ENCODE results near the gene DBI.
"Not testable (repeated sequence)": the region's sequence is repeated elsewhere in the genome, so short reads cannot be mapped to it uniquely, and the experiment has no call there.

The DBI gene

DNA sequence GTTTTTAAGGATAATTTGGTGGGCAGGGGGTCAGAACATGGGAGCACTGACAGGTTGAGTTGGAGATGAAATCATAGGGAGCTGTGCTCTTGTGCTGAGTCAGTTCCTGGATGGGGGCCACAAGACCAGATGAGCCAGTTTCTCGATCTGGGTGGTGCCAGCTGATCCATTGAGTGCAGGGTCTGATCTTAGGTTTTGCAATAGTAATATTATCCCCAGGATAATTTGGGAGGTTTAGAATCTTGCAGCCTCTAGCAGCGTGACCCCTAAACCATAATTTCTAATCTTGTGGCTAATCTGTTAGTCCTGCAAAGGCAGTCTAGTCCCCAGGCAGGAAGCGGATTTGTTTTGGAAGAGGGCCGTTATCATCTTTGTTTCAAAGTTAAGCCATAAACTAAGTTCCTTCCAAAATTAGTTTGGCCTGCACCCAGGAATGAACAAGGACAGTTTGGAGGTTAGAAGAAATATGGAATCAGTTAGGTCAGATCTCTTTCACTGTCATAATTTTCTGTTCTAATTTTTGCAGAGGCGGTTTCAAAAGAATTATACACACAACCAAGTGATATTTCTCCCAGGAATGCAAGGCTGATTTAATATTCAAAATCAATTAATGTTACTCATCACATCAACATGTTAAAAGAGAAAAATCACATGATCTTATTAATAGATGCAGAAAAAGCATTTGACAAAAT lies 23.0 kb downstream of the DBI start:
- DNase-seq (ENCODE audit: extremely low spot score, insufficient read length, low read depth) (no peak), FAIRE-seq (no peak)

DNA sequence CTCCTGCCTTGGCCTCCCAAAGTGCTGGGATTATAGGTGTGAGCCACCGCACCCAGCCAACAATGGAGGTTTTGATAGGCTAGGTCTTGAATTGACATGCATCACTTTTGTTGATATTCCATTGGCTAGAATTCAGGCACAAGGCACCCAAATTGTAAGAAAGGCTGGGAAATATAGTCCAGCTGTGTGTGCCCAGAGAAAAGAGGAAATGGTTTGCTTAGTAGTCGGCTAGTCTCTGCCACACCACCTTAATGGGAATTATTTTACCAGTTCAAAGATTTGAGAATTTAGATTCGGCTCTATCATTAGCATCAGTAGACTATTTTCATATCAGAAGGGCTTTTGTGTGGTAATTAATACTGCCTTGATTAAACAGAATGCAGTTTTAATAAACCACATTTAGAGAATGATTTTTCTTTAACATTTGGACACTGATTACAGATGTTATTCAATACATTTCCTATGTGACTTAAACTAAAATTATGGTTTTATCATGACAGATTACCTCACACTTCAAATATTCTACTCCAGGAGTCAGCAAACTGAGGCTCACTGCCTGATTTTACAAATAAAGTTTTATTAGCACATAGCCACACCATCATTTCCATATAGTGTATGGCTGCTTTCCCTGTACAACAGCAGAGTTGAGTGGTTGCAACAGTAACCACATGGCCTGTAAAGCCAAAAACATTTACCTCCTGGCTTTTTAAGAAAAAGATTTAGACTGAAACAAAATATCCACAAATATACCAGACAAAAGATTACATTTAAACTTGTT lies 27.4 kb downstream of the DBI start:
- FAIRE-seq = no peak
- DNase-seq (ENCODE audit: extremely low spot score, insufficient read length, low read depth) = no peak

DNA sequence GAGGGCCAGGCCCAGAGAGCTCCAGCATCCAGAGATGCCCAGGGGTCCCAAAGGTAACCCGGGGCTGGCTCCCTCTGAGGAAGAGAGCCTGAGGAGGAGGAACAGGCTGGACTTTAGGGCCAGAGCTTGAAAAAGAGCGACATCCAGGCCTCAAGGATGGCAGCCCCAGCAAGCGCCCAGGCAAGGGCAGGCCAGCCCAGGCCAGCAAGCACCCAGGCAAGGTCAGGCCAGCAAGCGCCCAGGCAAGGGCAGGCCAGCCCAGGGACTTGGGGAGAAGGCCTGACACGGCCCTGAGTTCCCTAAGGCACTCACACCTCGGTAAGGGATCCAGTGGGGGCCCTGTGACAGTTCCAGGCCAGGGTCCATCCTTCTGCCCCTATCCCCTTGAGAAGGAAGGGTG lies 30.4 kb downstream of the DBI start:
- DNase-seq (ENCODE audit: extremely low spot score, insufficient read length, low read depth) (no peak), FAIRE-seq (no peak)

DNA sequence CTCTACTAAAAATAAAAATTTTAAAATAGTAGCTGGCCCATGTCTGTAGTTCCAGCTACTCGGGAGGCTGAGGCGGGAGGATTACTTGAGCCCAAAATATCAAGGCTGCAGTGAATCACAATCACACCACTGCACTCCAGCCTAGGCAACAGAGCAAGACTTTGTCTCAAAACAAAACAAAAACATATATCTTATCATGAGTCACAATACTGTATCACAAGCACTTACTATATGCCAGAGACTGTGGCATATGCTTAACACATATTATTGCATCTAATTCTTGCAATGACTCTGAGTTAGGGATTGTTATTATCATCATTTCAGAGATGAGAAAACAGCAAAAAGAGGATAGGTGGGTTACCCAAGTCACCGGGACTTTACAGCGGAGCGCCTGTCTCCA lies 35.3 kb downstream of the DBI start:
- FAIRE-seq = no peak
- DNase-seq (ENCODE audit: extremely low spot score, insufficient read length, low read depth) = no peak

DNA sequence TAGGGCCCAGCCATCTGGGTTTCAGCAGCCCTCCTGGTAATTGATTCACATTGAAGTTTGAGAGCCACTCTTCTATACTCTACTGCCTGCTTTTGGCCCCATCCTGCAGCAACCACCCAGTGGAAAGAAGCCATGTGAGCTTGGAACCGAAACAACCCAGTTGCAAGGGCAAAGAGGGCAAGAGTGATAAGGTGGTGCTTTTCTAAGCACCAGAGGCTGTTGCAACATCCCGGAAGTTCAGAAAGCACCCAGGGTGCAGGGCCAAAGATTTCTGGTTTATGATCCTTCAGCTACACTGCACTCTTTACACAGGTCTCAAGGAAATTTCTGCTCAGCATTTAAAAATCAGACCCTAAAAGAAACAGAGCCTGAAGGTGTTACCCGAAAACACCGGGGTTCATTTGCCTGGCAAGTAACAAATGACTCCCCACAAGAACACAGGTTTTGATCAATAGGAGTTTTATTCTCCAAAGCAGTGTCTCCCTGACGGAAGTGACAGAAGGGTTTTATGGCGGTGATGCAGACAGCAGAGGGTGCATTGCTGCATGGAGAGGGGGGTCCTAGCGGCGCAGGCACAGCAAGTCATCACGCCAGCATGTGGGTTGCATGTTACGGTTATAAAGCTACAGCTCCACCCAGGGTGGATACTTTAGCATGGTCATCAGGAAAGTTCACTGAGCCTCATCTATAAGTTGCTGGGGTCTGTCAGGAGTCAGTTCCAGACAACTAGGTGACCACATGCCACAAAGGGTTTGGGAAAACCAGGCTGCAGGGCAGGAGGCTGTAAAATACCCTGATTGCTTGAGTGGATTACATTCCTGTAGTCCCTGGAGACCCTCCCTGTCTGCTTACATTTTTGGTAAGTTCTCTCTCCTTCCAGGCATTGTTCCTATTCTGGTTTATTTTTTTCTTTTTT lies 36.1 kb downstream of the DBI start:
- FAIRE-seq = no peak
- no peak for DNase-seq (ENCODE audit: extremely low spot score, insufficient read length, low read depth)

DNA sequence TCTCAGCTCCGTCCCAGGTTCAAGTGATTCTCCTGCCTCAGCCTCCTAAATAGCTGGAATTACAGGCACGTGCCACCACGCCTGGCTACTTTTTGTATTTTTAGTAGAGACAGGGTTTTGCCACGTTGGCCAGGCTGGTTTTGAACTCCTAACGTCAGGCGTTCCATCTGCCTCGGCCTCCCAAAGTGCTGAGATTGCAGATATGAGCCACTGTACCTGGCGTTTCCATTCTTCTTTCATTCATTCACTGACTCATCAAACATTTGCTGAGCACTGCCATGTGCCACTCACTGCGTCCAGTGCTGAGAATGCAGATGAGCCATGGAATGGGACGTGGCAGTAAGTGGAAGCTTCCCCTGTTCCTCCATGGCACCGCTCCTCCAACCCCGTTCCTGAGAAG lies 36.8 kb downstream of the DBI start:
- not testable (repeated sequence) for DNase-seq (ENCODE audit: extremely low spot score, insufficient read length, low read depth); FAIRE-seq

DNA sequence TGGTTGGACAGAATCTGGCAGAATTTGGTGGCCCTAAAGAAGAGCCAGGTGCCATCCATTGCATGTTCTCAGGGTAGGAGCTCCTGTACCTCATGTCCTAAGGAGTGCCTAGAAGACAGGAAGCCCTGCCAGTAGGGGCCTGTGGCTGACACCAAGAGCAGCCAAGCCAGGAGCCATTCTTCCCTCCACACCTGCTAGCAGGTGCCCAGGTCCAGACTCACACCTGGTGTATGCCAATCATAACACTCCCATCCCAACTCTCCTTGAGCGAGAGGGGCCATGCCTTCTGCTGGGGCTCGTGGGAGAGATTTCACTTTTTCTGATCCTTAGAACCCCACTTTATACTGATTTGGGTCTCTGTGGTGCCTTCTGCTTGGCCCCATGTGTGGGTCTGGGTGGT lies 38.4 kb downstream of the DBI start:
- no peak for DNase-seq (ENCODE audit: extremely low spot score, insufficient read length, low read depth)
- FAIRE-seq = no peak

DNA sequence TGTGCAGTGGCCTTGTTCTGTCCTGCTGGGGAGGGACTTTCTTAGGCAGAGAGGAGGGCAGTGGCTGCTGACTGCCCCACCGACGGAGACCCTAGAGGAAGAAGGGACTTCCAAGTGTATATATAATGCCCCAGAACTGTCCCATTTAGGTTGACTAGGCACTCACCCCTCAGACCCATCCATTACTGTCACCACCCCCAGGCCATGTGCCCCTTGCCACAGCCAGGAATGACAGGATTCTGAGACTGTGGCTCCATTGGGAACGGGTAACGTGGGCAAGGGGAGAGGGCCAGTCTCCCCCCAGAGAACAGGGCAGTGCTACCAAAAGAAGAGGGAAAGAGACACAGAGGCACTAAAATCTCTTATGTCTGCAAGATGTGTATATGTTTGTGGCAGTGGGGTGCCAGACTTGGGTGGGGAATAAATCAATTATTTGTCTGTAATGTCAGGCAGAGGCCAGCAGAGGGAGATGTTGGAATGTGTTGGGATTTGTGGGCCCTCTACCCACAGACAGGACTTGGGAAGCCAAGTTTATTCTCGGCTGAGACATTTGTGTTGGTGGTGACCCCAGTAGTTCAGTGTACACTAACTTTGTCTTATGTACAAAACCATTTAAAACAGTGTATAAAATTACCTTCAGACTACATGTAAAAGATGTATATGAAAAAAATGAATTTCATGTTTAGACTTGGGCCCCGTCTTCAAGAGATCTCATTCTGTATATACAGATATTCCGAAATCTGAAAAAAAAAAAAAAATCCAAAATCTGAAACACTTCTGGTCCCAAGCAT lies 40.8 kb downstream of the DBI start:
- DNase-seq (ENCODE audit: extremely low spot score, insufficient read length, low read depth) (peak; percentile 38), FAIRE-seq (peak; percentile 80)

DNA sequence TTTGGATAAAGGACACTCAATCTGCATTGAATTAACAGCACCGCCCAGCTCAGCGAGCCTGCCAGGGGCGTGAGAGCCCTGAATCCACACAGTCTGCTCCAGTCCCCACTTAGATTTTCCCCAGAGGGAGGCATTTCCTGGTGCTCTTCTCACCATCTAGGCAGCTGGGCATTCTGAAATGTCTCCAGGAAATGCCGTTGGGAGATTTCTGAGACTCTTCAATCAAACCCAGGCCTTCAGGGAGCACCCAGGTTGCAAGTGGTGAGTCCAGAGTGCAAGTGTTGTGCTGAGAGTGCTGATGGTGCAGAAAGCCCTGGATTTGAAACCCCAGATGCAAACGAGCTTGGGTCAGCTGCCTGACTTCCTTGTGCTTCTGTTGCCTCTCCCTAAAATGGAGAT lies 41.4 kb downstream of the DBI start:
- no peak for FAIRE-seq
- no peak for DNase-seq (ENCODE audit: extremely low spot score, insufficient read length, low read depth)

DNA sequence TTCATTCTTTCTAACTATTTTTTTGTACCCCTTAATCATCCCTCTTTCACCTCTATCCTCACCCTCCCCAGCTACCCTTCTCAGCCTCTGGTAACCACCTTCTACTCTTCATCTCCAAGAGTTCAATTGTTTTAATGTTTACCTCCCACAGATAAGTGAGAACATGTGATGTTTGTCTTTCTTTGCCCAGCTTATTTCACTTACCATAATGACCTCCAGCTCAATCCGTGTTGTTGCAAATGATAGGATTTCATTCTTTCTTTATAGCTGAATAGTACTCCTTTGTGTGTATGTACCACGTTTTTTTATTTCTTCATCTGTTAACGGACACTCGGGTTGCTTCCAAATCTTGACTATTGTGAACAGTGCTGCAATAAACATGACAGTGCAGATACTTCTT lies 42.7 kb downstream of the DBI start:
- DNase-seq (ENCODE audit: extremely low spot score, insufficient read length, low read depth) (no peak), FAIRE-seq (no peak)

DNA sequence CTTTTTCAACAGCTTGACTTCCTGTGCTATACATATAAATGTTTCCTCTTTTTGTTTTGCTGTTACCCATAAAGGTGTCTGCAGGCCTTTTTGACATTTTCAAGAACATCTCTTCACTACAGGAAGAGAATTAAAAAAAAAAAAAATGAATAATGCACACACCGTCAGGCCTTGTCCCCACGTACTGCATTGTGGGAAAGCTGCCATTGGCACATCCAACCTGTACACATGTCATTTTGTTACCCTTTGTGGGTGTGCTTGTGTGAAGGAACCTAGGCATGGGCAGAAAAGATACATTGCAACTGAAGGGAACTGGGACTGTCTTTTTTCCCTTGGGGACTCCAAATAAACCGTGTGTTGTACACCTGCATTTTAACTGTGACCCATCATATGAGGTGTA lies 48.1 kb downstream of the DBI start:
- DNase-seq (ENCODE audit: extremely low spot score, insufficient read length, low read depth) = no peak
- no peak for FAIRE-seq

DNA sequence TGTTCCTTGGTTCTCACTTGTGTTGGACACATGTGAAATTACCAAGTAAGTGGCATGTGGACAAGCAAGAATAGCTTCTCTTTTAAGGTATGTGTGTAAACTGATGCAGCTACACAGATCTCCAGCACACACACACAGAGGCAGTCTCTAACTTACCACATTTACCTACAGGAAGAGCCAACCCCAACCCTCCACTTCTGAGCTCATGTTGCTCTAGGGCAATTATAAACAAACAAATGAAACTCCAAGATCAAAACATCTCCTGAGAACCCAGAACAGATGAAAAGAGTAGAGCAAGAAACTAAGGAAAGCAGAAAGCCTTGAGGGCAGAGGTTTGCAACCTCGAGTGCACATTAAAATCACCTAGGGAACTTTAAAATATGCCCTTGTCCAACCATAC lies 48.9 kb downstream of the DBI start:
- DNase-seq (ENCODE audit: extremely low spot score, insufficient read length, low read depth) (no peak), FAIRE-seq (no peak)

DNA sequence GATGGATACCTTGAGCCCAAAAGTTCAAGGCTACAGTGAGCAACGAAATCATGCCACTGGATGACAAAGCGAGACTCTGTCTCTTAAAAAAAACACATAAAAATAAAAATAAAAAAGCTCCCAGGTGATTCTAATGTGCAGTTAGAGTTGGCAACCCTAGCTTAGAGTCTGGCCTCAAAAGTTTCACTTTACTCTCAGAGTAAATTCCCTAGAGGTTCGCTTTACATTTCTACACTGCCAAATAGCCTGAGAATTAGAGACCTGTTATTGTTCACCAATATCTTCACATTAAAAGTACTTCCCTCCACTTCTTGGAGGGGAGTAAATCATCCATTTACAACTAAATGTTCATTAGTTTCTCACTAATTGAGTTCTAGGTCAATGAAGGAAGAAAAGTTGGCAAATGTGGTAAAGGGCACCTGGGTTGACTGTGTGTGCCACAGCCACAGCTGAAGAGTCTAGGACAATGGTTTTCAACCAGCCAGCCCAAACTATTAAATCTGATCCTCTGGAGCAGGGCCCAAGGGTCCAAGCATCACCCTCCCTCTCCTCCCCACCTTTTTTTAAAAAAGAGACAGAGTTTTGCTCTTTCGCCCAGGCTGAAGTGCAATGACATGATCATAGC lies 49.6 kb downstream of the DBI start:
- no peak for DNase-seq (ENCODE audit: extremely low spot score, insufficient read length, low read depth)
- FAIRE-seq = peak; percentile 21

DNA sequence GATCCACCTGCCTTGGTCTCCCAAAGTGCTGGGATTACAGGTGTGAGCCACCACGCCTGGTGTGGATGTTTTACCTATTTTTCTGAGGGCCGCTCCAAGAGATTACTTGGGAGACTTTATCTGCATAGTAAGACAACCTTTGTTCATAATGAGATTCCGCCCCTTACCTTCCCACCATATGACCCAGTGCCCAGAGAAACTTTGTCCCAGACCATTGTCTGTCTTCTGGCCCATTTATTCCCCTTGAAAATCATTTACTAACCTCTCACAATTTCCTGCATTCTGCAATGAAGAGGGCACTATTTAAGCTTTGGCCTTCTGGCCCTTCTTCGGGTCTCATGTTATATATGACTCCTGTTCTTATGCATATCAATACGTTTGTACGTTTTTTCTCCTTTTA lies 51.1 kb downstream of the DBI start:
- DNase-seq (ENCODE audit: extremely low spot score, insufficient read length, low read depth) (no peak), FAIRE-seq (no peak)

DNA sequence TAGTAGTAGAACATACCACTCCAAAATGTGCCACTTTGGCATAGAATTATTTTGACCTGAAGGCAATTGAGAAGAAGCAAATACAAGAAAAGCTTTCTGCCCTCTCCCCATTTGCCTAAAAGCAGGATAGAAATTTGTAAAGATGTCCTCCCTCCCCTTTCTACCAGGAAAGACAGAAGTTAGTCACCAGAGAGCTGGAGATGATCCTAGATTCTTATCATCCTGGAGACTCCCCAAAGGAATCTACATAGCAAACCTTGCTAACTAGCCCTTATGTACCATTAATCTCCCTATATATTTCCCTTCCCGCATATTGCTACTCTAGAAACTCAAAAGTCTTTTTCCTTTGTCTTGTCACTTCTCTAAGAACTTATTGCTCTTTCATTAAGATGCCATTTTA lies 52.3 kb downstream of the DBI start:
- FAIRE-seq (no peak), DNase-seq (ENCODE audit: extremely low spot score, insufficient read length, low read depth) (no peak)

DNA sequence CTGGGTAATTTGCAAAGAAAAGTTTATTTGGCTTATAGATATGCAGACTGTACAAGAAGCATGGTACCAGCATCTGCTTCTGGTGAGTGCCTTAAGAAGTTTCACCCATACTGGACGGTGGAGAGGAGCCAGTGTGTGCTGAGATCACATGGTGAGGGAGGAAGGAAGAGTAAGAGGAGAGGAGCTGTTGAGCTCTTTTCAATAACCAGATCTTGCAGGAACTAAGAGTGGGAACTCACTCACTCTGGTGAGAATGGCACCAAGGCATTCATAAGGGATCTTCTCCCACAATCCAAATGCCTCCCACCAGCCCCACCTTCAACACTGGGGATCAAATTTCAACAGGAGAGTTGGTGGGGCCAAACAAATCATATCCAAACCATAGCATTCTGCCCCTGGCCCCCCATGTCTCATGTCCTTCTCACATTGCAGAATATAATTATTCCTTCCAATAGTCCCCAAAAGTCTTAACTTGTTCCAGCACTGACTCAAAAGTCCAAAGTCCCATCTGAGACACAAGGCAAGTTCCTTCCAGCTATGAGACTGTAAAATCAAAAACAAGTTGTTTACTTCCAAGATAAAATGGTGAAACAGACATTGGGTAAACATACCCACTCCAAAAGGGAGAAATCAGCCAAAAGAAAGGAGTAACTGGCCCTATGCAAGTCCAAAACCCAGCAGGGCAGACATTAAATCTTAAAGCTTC lies 53.2 kb downstream of the DBI start:
- no peak for DNase-seq (ENCODE audit: extremely low spot score, insufficient read length, low read depth)
- FAIRE-seq = no peak

DNA sequence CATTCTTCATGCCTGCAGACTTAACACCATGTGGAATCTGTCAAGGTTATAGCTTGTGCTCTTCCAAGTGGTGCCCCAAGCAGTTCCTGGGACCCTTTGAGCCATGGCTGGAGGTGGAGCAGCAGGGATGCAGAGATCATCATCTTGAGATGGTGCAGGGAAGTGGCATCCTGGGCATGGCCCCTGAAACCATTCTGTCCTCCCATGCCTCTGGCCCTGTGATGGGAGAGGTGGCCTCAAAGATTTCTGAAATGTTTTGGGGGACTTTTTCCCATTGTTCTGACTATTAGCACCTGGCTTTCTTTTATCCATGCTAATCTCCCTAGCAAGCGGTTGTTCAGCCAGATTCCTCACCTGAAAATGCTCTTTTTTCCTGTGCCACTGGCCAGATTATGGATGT lies 54.5 kb downstream of the DBI start:
- FAIRE-seq = no peak

DNA sequence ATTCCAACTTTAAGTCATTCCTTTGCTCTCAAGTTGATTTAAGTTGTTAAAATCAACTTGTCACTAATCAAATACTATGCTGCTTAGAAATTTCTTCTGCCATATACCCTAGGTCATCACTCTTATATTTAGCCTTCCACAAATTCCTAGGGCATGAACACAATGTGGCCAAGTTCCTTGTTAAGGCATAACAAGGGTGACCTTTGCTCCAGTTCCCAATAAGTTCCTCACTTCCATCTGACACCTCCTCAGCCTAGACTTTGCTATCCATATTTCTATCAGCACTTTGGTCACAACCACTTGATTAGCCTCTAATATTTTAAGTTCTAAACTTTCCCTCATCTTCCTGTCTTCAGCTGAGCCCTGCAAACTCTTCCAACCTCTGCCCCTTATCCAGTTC lies 55.0 kb downstream of the DBI start:
- no peak for FAIRE-seq
- DNase-seq (ENCODE audit: extremely low spot score, insufficient read length, low read depth) = no peak

More for the DNA sequence above, 54.5 kb downstream of the DBI start:
- DNase-seq (ENCODE audit: extremely low spot score, insufficient read length, low read depth) = no peak

Data from GM18507 (cell line).